Measurements from ENCODE around the gene THBS2.

DNA sequence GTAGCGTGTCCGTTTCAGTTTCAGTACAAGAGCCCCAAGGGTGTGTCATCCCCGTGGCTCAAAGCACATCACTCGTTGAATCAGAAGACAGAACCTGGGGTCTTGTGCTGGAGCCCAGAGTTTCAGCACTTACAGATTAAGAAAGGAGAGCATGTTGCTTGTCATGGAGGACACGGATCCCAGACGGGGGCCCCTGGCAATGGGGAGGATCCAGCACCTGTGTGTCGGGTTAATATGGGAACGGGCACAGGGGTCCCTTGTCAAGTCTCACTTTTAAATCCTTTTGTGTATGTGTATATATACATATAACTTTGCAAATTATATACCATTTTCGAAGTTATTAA lies 23.4 kb downstream of the THBS2 start:
- TF ChIP-seq, protein P1, sequence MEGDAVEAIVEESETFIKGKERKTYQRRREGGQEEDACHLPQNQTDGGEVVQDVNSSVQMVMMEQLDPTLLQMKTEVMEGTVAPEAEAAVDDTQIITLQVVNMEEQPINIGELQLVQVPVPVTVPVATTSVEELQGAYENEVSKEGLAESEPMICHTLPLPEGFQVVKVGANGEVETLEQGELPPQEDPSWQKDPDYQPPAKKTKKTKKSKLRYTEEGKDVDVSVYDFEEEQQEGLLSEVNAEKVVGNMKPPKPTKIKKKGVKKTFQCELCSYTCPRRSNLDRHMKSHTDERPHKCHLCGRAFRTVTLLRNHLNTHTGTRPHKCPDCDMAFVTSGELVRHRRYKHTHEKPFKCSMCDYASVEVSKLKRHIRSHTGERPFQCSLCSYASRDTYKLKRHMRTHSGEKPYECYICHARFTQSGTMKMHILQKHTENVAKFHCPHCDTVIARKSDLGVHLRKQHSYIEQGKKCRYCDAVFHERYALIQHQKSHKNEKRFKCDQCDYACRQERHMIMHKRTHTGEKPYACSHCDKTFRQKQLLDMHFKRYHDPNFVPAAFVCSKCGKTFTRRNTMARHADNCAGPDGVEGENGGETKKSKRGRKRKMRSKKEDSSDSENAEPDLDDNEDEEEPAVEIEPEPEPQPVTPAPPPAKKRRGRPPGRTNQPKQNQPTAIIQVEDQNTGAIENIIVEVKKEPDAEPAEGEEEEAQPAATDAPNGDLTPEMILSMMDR (IDR thresholded peaks at IDR 0.05) = no peak
- TF ChIP-seq POLR2A (IDR thresholded peaks at IDR 0.05) = no peak

Measured in ovary (tissue), 3 donors.